Prostate gland (tissue), 2 donors: Measurements from ENCODE around the gene CDX1.

Source experiments
- POLR2A ChIP-seq: fragments of 450-650 bp; IDR thresholded peaks from one replicate; pipeline ENCODE4 v1.6.1; 2016; ENCODE audit warnings: antibody characterized with exemption, mild to moderate bottlenecking
- TF ChIP-seq, protein P1 (sequence below), 4 experiments: fragments of 200-600 bp in 2 of 4; fragments of 450-650 bp in 2 of 4; sonication (generic) in 2 of 4; IDR thresholded peaks; 1 replicate in 3 of 4; 2 replicates in 1 of 4; pipeline ENCODE4 v1.5.1; 2016 to 2019; ENCODE audit warnings: antibody characterized with exemption in 4 of 4, mild to moderate bottlenecking in 2 of 4, moderate library complexity in 2 of 4

DNA sequence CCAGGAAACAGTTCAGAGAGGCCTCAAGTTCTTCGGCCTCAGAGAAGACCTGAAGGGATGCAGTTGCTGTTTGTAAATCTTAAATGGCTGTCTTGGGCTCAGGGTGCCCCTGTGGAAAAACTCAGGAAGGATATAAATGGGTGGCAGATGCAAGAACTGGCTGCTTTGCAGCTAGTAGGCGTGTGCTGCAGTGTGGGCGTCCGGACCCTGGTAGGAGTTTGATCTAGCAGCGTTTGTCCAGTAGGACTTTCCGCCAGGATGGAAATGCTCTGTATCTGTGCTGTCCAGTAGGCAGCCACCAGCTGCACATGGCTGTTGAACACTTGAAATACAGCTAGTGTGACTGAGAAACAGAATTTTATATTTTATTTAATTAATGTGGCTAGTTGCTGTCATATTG lies 7.7 kb downstream of the CDX1 start:
- TF ChIP-seq, protein P1, sequence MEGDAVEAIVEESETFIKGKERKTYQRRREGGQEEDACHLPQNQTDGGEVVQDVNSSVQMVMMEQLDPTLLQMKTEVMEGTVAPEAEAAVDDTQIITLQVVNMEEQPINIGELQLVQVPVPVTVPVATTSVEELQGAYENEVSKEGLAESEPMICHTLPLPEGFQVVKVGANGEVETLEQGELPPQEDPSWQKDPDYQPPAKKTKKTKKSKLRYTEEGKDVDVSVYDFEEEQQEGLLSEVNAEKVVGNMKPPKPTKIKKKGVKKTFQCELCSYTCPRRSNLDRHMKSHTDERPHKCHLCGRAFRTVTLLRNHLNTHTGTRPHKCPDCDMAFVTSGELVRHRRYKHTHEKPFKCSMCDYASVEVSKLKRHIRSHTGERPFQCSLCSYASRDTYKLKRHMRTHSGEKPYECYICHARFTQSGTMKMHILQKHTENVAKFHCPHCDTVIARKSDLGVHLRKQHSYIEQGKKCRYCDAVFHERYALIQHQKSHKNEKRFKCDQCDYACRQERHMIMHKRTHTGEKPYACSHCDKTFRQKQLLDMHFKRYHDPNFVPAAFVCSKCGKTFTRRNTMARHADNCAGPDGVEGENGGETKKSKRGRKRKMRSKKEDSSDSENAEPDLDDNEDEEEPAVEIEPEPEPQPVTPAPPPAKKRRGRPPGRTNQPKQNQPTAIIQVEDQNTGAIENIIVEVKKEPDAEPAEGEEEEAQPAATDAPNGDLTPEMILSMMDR (IDR thresholded peaks at IDR 0.05), result no peak
- TF ChIP-seq POLR2A, result no peak
